ENCODE data around the gene ACTL7B. TPM values are rescaled to one million over a fixed set of nuclear protein-coding genes. Genes with fewer than 3 reads are reported as not detected.

ACTL7B gene
- total RNA-seq, 4 donors from 2014 or later = 0.19 to 0.26 TPM; not detected in 2

GRCh38 chr9:108855529-108855886, 278 bp downstream of the ACTL7B start:
- Histone ChIP-seq H3K27me3 (no peaks in the 10 kb centered on the region), H3K36me3 (no peaks in the 10 kb centered on the region), H3K9me3 (no peaks in the 10 kb centered on the region), H3K4me3 (no peak overlapping the region), H3K27ac (no peak overlapping the region), H3K4me1 (peaks cover 9% of the 10 kb centered on the region)
- no peak for TF ChIP-seq POLR2A (IDR thresholded peaks at IDR 0.05)
- no peak for TF ChIP-seq CTCF (IDR thresholded peaks at IDR 0.05)
- TF ChIP-seq POLR2AphosphoS5 (IDR thresholded peaks at IDR 0.05) = no peak
- no peak for TF ChIP-seq EP300 (IDR thresholded peaks at IDR 0.05)
- no CpG with 5 or more reads among the region's 25 CpGs for WGBS
- DNase-seq (ENCODE audit: low spot score in 2 of 2) = no peak

DNA sequence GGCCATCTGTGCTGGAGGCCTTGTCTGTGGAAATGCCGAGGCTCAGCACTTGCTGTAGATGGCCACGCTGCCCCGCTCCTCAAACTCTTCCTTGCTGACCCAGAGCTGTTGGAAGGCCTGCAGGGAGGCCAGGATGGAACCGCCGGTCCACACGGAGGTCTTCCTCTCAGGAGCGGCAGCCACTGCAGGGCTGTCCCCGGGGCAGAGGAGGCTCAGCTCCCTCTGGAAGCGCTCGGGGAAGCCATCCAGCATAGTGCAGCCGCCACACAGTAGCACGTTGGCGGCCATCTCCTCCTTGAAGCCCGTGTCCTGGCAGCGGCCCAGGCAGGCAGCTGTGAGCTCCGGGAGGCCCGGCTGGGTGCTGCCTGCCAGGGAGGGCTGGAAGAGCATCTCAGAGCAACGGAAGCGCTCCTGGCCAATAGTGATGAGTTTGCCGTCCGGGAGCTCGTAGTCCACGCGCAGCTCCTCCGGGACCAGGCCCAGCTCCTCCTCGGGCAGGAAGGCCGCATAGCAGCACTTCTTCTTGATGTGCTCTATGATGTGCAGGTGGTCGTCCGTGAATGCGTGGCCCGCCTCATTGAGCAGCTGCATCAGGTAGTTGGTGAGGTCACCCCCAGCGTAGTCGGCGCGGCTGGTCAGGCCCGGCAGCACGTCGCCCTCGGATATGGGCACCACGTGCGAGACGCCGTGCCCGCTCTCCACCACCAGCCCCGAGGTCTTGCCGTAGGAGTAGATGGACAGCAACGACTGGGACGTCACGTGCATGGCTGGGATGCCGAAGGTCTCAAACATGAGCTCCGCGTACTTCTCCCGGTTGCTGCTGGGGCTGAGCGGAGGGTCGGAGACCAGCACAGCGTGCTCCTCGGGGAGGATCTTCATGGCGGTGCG, 901 bp downstream of the ACTL7B start:
- TF ChIP-seq CTCF (IDR thresholded peaks at IDR 0.05) = no peak
- no peak for TF ChIP-seq POLR2AphosphoS5 (IDR thresholded peaks at IDR 0.05)
- TF ChIP-seq EP300 (IDR thresholded peaks at IDR 0.05) = no peak
- TF ChIP-seq POLR2A (IDR thresholded peaks at IDR 0.05) = no peak
- H3K27ac ChIP-seq = no peak overlapping the region
- no peak overlapping the region for H3K4me3 ChIP-seq
- H3K4me1 ChIP-seq = peaks cover 6% of the 10 kb centered on the region
- no peak for DNase-seq (ENCODE audit: low spot score in 2 of 2)
- H3K27me3 ChIP-seq = no peaks in the 10 kb centered on the region
- H3K36me3 ChIP-seq = no peaks in the 10 kb centered on the region
- WGBS = 96% methylated on average over 3 of the region's 59 CpGs
- H3K9me3 ChIP-seq = no peaks in the 10 kb centered on the region

- TF ChIP-seq POLR2A (IDR thresholded peaks at IDR 0.05) (no peak), CTCF (IDR thresholded peaks at IDR 0.05) (no peak), POLR2AphosphoS5 (IDR thresholded peaks at IDR 0.05) (no peak), EP300 (IDR thresholded peaks at IDR 0.05) (no peak)
- Histone ChIP-seq H3K9me3 (no peaks in the 10 kb centered on the region), H3K4me1 (no peaks in the 10 kb centered on the region), H3K27me3 (no peaks in the 10 kb centered on the region), H3K36me3 (no peaks in the 10 kb centered on the region), H3K4me3 (no peak overlapping the region), H3K27ac (no peak overlapping the region)
- 92% methylated on average over 3 of the region's 3 CpGs for WGBS
- no peak for DNase-seq (ENCODE audit: low spot score in 2 of 2)
Measured at GRCh38 chr9:108854094-108854493, 1.7 kb downstream of the ACTL7B start.

DNA sequence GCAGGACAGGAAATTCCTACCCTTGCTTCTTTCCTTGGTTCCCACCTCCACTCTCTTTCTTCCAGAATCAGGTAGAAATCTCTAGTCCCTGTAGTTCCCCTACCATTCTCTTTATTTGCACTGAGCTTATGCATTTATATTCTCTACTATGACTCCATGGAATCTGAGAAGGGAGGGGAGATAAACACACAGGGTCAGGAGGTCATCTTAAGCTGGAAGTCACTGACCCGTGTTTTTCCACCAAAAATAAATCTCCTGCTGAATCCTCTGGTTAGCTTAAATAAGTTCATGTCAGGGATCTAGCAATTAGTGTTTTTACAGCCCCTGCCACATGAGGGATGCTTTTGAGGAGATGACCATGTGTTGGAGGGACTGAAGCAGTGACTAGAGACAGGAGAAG, 3.7 kb downstream of the ACTL7B start:
- Histone ChIP-seq H3K4me3 (no peak overlapping the region), H3K36me3 (no peaks in the 10 kb centered on the region), H3K9me3 (no peaks in the 10 kb centered on the region), H3K4me1 (no peaks in the 10 kb centered on the region), H3K27ac (no peak overlapping the region), H3K27me3 (no peaks in the 10 kb centered on the region)
- TF ChIP-seq POLR2A (IDR thresholded peaks at IDR 0.05) = no peak
- no peak for TF ChIP-seq POLR2AphosphoS5 (IDR thresholded peaks at IDR 0.05)
- no peak for TF ChIP-seq CTCF (IDR thresholded peaks at IDR 0.05)
- no peak for TF ChIP-seq EP300 (IDR thresholded peaks at IDR 0.05)
- 52% methylated on average over 1 of the region's 1 CpG for WGBS
- DNase-seq (ENCODE audit: low spot score in 2 of 2) = no peak

DNA sequence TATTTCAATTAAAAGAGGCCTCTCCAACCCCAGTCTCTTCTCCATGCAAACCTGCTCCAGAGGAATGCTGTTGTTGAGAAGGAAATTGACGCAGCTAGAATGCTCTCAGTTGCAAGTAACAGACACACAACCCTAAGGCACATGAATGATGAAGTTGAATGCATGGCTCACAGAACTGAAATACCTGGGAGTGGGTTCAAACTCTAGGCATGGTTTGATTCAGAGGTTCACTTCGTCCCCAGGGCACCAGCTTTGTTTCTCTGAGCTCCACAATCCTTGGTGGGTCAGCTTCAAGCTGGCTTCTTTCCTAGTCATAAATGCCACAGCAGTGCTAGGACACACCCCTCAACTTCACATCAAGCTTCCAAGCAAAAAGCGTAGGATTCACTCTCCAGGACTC, 4.6 kb downstream of the ACTL7B start:
- H3K4me1 ChIP-seq = no peaks in the 10 kb centered on the region
- no peaks in the 10 kb centered on the region for H3K9me3 ChIP-seq
- WGBS = 75% methylated on average over 3 of the region's 3 CpGs
- H3K36me3 ChIP-seq = no peaks in the 10 kb centered on the region
- TF ChIP-seq POLR2A (IDR thresholded peaks at IDR 0.05) (no peak), CTCF (IDR thresholded peaks at IDR 0.05) (no peak), POLR2AphosphoS5 (IDR thresholded peaks at IDR 0.05) (no peak), EP300 (IDR thresholded peaks at IDR 0.05) (no peak)
- no peak overlapping the region for H3K27ac ChIP-seq
- DNase-seq (ENCODE audit: low spot score in 2 of 2) = no peak
- H3K4me3 ChIP-seq = no peak overlapping the region
- H3K27me3 ChIP-seq = no peaks in the 10 kb centered on the region

All from suprapubic skin (tissue), 4 donors.